CD4-positive, CD25-positive, alpha-beta regulatory T cell (primary cell): ENCODE data around the gene ATP10B. TPM values are rescaled to one million over a fixed set of nuclear protein-coding genes. Genes with fewer than 3 reads are reported as not detected.
A peak's percentile ranks its signal among the peaks of the same experiment; 100 is the strongest.

Experiments used
- ATAC-seq, 2 donors: fragments of 150-1000 bp; cut with Tn5 transposase; one replicate each; pipeline ENCODE4 v1.10.0; 2021; ENCODE audit warnings: low read depth in 2 of 2, moderate number of reproducible peaks in 2 of 2, moderate library complexity in 1 of 2
- DNase-seq, 3 donors: peaks; one replicate each; pipeline versions ENCODE4 v3.0.0 to v3.0.0-alpha.2; 2012 to 2022; ENCODE audit warnings: mixed read lengths in 1 of 3
- H3K27ac ChIP-seq: one replicate; pipeline ENCODE4 v1.7.0; 2013; ENCODE audit warnings: mild to moderate bottlenecking, low read length; ENCODE audit not compliant: insufficient read depth, poor library complexity, severe bottlenecking
- H3K27me3 ChIP-seq: one replicate; pipeline ENCODE4 v1.7.0; 2013; ENCODE audit warnings: low read length; ENCODE audit not compliant: control insufficient read depth, insufficient read depth
- H3K36me3 ChIP-seq: one replicate; pipeline ENCODE4 v1.7.0; 2013; ENCODE audit warnings: mild to moderate bottlenecking, low read length, moderate library complexity; ENCODE audit not compliant: control insufficient read depth, insufficient read depth
- H3K4me1 ChIP-seq: 2 replicates; pipeline ENCODE4 v1.7.0; 2013; ENCODE audit warnings: mild to moderate bottlenecking, low read length; ENCODE audit not compliant: insufficient read depth, control insufficient read depth, poor library complexity, severe bottlenecking
- H3K4me3 ChIP-seq: one replicate; pipeline ENCODE4 v1.7.0; 2013; ENCODE audit warnings: low read depth, mild to moderate bottlenecking, low read length, moderate library complexity
- H3K9me3 ChIP-seq, 2 experiments: 1 replicate in 1 of 2; 2 replicates in 1 of 2; pipeline ENCODE4 v1.7.0; 2013; ENCODE audit warnings: low read length in 2 of 2, mild to moderate bottlenecking in 1 of 2, moderate library complexity in 1 of 2; ENCODE audit not compliant: control insufficient read depth in 2 of 2
- H3K27ac Mint-ChIP-seq, 3 donors: one replicate each; pipeline ENCODE4 v1.8.0; 2020 to 2022; ENCODE audit warnings: mild to moderate bottlenecking in 3 of 3, mixed read lengths in 3 of 3, moderate library complexity in 2 of 3
- H3K27me3 Mint-ChIP-seq: one replicate; pipeline ENCODE4 v1.8.0; 2022; ENCODE audit warnings: mild to moderate bottlenecking, mixed read lengths
- H3K36me3 Mint-ChIP-seq: one replicate; pipeline ENCODE4 v1.8.0; 2020; ENCODE audit warnings: mixed read lengths
- H3K4me1 Mint-ChIP-seq, 4 donors: one replicate each; pipeline ENCODE4 v1.8.0; 2020 to 2022; ENCODE audit warnings: mixed read lengths in 4 of 4, mild to moderate bottlenecking in 1 of 4
- H3K4me3 Mint-ChIP-seq, 4 donors: one replicate each; pipeline ENCODE4 v1.8.0; 2020 to 2022; ENCODE audit warnings: mild to moderate bottlenecking in 4 of 4, mixed read lengths in 4 of 4, moderate library complexity in 3 of 4
- H3K9me3 Mint-ChIP-seq, 7 donors: one replicate each; pipeline ENCODE4 v1.8.0; 2020 to 2022; ENCODE audit warnings: mixed read lengths in 7 of 7, mild to moderate bottlenecking in 3 of 7, moderate library complexity in 2 of 7
- polyA plus RNA-seq, 4 donors: library from polyadenylated mRNA; unstranded; fragments of 300-500 nt; fragmentation: Illumina TruSeq; gene quantifications; one replicate each; pipeline ENCODE4 v1.2.3, GENCODE V29; 2021
- total RNA-seq: library from RNA; stranded (reverse); gene quantifications from one replicate; pipeline ENCODE4 v1.2.3, GENCODE V29; 2022

ATP10B gene
- total and polyA plus RNA-seq, 5 donors from 2014 or later, result not detected

GRCh38 chr5:160548949-160549645 lies 302.9 kb downstream of the ATP10B start:
- peaks cover 6% of the 10 kb centered on the region for H3K27me3 Mint-ChIP-seq
- no peak overlapping the region for H3K27ac ChIP-seq
- ATAC-seq (no peak), DNase-seq (no peak)
- H3K36me3 Mint-ChIP-seq, result peaks cover 7% of the 10 kb centered on the region
- H3K27me3 ChIP-seq, result no peaks in the 10 kb centered on the region
- no peak overlapping the region for H3K4me3 Mint-ChIP-seq
- no peaks in the 10 kb centered on the region for H3K4me1 ChIP-seq
- H3K36me3 ChIP-seq, result no peaks in the 10 kb centered on the region
- H3K4me3 ChIP-seq, result no peak overlapping the region
- H3K27ac Mint-ChIP-seq, result no peak overlapping the region
- no peaks in the 10 kb centered on the region for H3K4me1 Mint-ChIP-seq
- peaks cover 0 to 12% (median 1%) of the 10 kb centered on the region in 7 donors for H3K9me3 Mint-ChIP-seq
- no peaks in the 10 kb centered on the region for H3K9me3 ChIP-seq

- Mint-ChIP-seq H3K4me3 (no peak overlapping the region), H3K27me3 (peaks cover 6% of the 10 kb centered on the region), H3K4me1 (no peaks in the 10 kb centered on the region), H3K36me3 (peaks cover 10% of the 10 kb centered on the region), H3K9me3 (peaks cover 0 to 12% (median 1%) of the 10 kb centered on the region in 7 donors), H3K27ac (no peak overlapping the region)
- H3K4me1 ChIP-seq, result no peaks in the 10 kb centered on the region
- no peak overlapping the region for H3K27ac ChIP-seq
- no peaks in the 10 kb centered on the region for H3K36me3 ChIP-seq
- H3K4me3 ChIP-seq, result no peak overlapping the region
- DNase-seq (no peak), ATAC-seq (no peak)
- H3K9me3 ChIP-seq, result no peaks in the 10 kb centered on the region
- H3K27me3 ChIP-seq, result no peaks in the 10 kb centered on the region
Observed at GRCh38 chr5:160547872-160548271, 304.1 kb downstream of the ATP10B start.

- Mint-ChIP-seq H3K27me3 (peaks cover 6% of the 10 kb centered on the region), H3K36me3 (peaks cover 10% of the 10 kb centered on the region), H3K4me3 (no peak overlapping the region), H3K4me1 (no peaks in the 10 kb centered on the region), H3K9me3 (peaks cover 0 to 12% (median 1%) of the 10 kb centered on the region in 7 donors), H3K27ac (no peak overlapping the region)
- Histone ChIP-seq H3K27ac (no peak overlapping the region), H3K4me1 (no peaks in the 10 kb centered on the region), H3K9me3 (no peaks in the 10 kb centered on the region), H3K27me3 (no peaks in the 10 kb centered on the region), H3K36me3 (no peaks in the 10 kb centered on the region), H3K4me3 (no peak overlapping the region)
- DNase-seq (no peak), ATAC-seq (no peak)
Observed at GRCh38 chr5:160547061-160547460, 304.9 kb downstream of the ATP10B start.

- Mint-ChIP-seq H3K4me3 (no peak overlapping the region), H3K9me3 (peaks cover 0 to 12% (median 1%) of the 10 kb centered on the region in 7 donors), H3K36me3 (peaks cover 10% of the 10 kb centered on the region), H3K27ac (no peak overlapping the region), H3K4me1 (no peaks in the 10 kb centered on the region), H3K27me3 (peaks cover 6% of the 10 kb centered on the region)
- no peak overlapping the region for H3K4me3 ChIP-seq
- no peaks in the 10 kb centered on the region for H3K4me1 ChIP-seq
- no peaks in the 10 kb centered on the region for H3K36me3 ChIP-seq
- no peaks in the 10 kb centered on the region for H3K9me3 ChIP-seq
- ATAC-seq, result no peak
- no peak for DNase-seq
- H3K27me3 ChIP-seq, result no peaks in the 10 kb centered on the region
- H3K27ac ChIP-seq, result no peak overlapping the region
Observed at GRCh38 chr5:160545832-160546231, 306.2 kb downstream of the ATP10B start.

GRCh38 chr5:160543395-160543794 lies 308.6 kb downstream of the ATP10B start:
- ATAC-seq (no peak), DNase-seq (peak in 1 of 3 donors; percentile 9)
- no peaks in the 10 kb centered on the region for H3K4me1 Mint-ChIP-seq
- no peaks in the 10 kb centered on the region for H3K27me3 Mint-ChIP-seq
- no peak overlapping the region for H3K27ac Mint-ChIP-seq
- Histone ChIP-seq H3K4me1 (no peaks in the 10 kb centered on the region), H3K36me3 (no peaks in the 10 kb centered on the region), H3K27ac (no peak overlapping the region), H3K9me3 (no peaks in the 10 kb centered on the region), H3K4me3 (no peak overlapping the region), H3K27me3 (no peaks in the 10 kb centered on the region)
- no peak overlapping the region for H3K4me3 Mint-ChIP-seq
- peaks cover 0 to 12% (median 1%) of the 10 kb centered on the region in 7 donors for H3K9me3 Mint-ChIP-seq
- peaks cover 10% of the 10 kb centered on the region for H3K36me3 Mint-ChIP-seq

- no peak for ATAC-seq
- Mint-ChIP-seq H3K4me1 (no peaks in the 10 kb centered on the region), H3K9me3 (peaks cover 0 to 12% (median 1%) of the 10 kb centered on the region in 7 donors), H3K27ac (no peak overlapping the region), H3K36me3 (peaks cover 10% of the 10 kb centered on the region), H3K4me3 (no peak overlapping the region), H3K27me3 (no peaks in the 10 kb centered on the region)
- Histone ChIP-seq H3K4me1 (no peaks in the 10 kb centered on the region), H3K4me3 (no peak overlapping the region), H3K27me3 (no peaks in the 10 kb centered on the region), H3K36me3 (no peaks in the 10 kb centered on the region), H3K9me3 (no peaks in the 10 kb centered on the region), H3K27ac (no peak overlapping the region)
- DNase-seq, result no peak
Observed at GRCh38 chr5:160542840-160543239, 309.2 kb downstream of the ATP10B start.

- Histone ChIP-seq H3K36me3 (no peaks in the 10 kb centered on the region), H3K4me1 (no peaks in the 10 kb centered on the region), H3K27me3 (no peaks in the 10 kb centered on the region), H3K9me3 (no peaks in the 10 kb centered on the region), H3K4me3 (no peak overlapping the region), H3K27ac (no peak overlapping the region)
- no peak for DNase-seq
- H3K27ac Mint-ChIP-seq, result peak overlapping the region in 1 of 3 donors; percentile 4
- H3K36me3 Mint-ChIP-seq, result peaks cover 6% of the 10 kb centered on the region
- no peak overlapping the region for H3K4me3 Mint-ChIP-seq
- no peaks in the 10 kb centered on the region for H3K4me1 Mint-ChIP-seq
- peaks cover 0 to 12% (median 1%) of the 10 kb centered on the region in 7 donors for H3K9me3 Mint-ChIP-seq
- ATAC-seq, result no peak
- no peaks in the 10 kb centered on the region for H3K27me3 Mint-ChIP-seq
Observed at GRCh38 chr5:160542281-160542680, 309.7 kb downstream of the ATP10B start.

GRCh38 chr5:160539431-160539830 lies 312.6 kb downstream of the ATP10B start:
- H3K4me3 Mint-ChIP-seq, result no peak overlapping the region
- no peaks in the 10 kb centered on the region for H3K36me3 ChIP-seq
- no peaks in the 10 kb centered on the region for H3K27me3 ChIP-seq
- H3K4me3 ChIP-seq, result no peak overlapping the region
- H3K27ac Mint-ChIP-seq, result no peak overlapping the region
- H3K27ac ChIP-seq, result no peak overlapping the region
- H3K9me3 Mint-ChIP-seq, result peaks cover 0 to 1% (median 0%) of the 10 kb centered on the region in 7 donors
- no peaks in the 10 kb centered on the region for H3K4me1 ChIP-seq
- H3K27me3 Mint-ChIP-seq, result no peaks in the 10 kb centered on the region
- no peaks in the 10 kb centered on the region for H3K9me3 ChIP-seq
- peak in 1 of 3 donors; percentile 22 for DNase-seq
- H3K4me1 Mint-ChIP-seq, result peaks cover 0 to 4% (median 0%) of the 10 kb centered on the region in 4 donors
- peaks cover 3% of the 10 kb centered on the region for H3K36me3 Mint-ChIP-seq
- ATAC-seq, result no peak
